MM.1S (cell line): ENCODE data around the gene ADNP.
"Not testable (repeated sequence)": the region's sequence is repeated elsewhere in the genome, so short reads cannot be mapped to it uniquely, and the experiment has no call there.

Source experiments
- DNase-seq: peaks from one replicate; pipeline ENCODE4 v3.0.0-alpha.2; 2015
- H2AFZ ChIP-seq: fragments of 300-600 bp; sonication (generic); 2 replicates; pipeline ENCODE4 v1.6.0; 2016; ENCODE audit warnings: antibody characterized with exemption, low read length
- H3F3A ChIP-seq: fragments of 300-600 bp; sonication (generic); 2 replicates; pipeline ENCODE4 v1.6.1; 2016; ENCODE audit warnings: mild to moderate bottlenecking, antibody characterized with exemption, low read length, moderate library complexity, mixed read lengths; ENCODE audit not compliant: insufficient read depth
- H3K27ac ChIP-seq: fragments of 300-600 bp; sonication (generic); 2 replicates; pipeline ENCODE4 v1.5.1; 2016; ENCODE audit warnings: mild to moderate bottlenecking, low read length
- H3K27me3 ChIP-seq: fragments of 300-600 bp; sonication (generic); replicated peaks from 2 replicates; pipeline ENCODE4 v1.6.0; 2016; ENCODE audit warnings: low read length; ENCODE audit not compliant: insufficient read depth
- H3K36me3 ChIP-seq: fragments of 300-600 bp; sonication (generic); replicated peaks from 2 replicates; pipeline ENCODE4 v1.6.1; 2016; ENCODE audit warnings: mild to moderate bottlenecking, low read length, mixed read lengths; ENCODE audit not compliant: insufficient read depth
- H3K4me1 ChIP-seq: fragments of 300-600 bp; sonication (generic); 2 replicates; pipeline ENCODE4 v1.6.1; 2016; ENCODE audit warnings: low read length, mixed read lengths
- H3K4me2 ChIP-seq: fragments of 300-600 bp; sonication (generic); 2 replicates; pipeline ENCODE4 v1.6.0; 2016; ENCODE audit warnings: low read depth, low read length
- H3K4me3 ChIP-seq: fragments of 300-600 bp; sonication (generic); 2 replicates; pipeline ENCODE4 v1.5.1; 2016; ENCODE audit warnings: low read length, mixed read lengths
- H3K79me2 ChIP-seq: fragments of 300-600 bp; sonication (generic); 2 replicates; pipeline ENCODE4 v1.6.1; 2016; ENCODE audit warnings: mixed run types, low read length, mixed read lengths
- H3K9ac ChIP-seq: fragments of 300-600 bp; sonication (generic); 2 replicates; pipeline ENCODE4 v1.6.1; 2016; ENCODE audit warnings: low read length, mixed read lengths
- H3K9me2 ChIP-seq: fragments of 300-600 bp; sonication (generic); replicated peaks from 2 replicates; pipeline ENCODE4 v1.6.1; 2016; ENCODE audit warnings: mild to moderate bottlenecking, low read length, mixed read lengths; ENCODE audit not compliant: insufficient read depth
- H3K9me3 ChIP-seq: fragments of 300-600 bp; sonication (generic); replicated peaks from 2 replicates; pipeline ENCODE4 v1.6.1; 2016; ENCODE audit warnings: mild to moderate bottlenecking, low read length, mixed read lengths; ENCODE audit not compliant: insufficient read depth
- H4K20me1 ChIP-seq: fragments of 300-600 bp; sonication (generic); 2 replicates; pipeline ENCODE4 v1.6.1; 2016; ENCODE audit warnings: mild to moderate bottlenecking, low read length, moderate library complexity, mixed read lengths; ENCODE audit not compliant: insufficient read depth
- EZH2 ChIP-seq: fragments of 300-600 bp; sonication (generic); optimal IDR thresholded peaks from 2 replicates; pipeline ENCODE3; 2017; ENCODE audit warnings: low read depth, mild to moderate bottlenecking, antibody characterized with exemption, low read length, mixed read lengths
- EZH2phosphoT487 ChIP-seq: fragments of 300-600 bp; sonication (generic); IDR thresholded peaks from 2 replicates; pipeline ENCODE4 v1.6.1; 2018; ENCODE audit warnings: antibody characterized with exemption, low read length
- TF ChIP-seq, protein P1 (sequence below): fragments of 300-600 bp; sonication (generic); IDR thresholded peaks from 2 replicates; pipeline ENCODE4 v1.5.1; 2016; ENCODE audit warnings: antibody characterized with exemption, low read length, mixed read lengths

ADNP gene

DNA sequence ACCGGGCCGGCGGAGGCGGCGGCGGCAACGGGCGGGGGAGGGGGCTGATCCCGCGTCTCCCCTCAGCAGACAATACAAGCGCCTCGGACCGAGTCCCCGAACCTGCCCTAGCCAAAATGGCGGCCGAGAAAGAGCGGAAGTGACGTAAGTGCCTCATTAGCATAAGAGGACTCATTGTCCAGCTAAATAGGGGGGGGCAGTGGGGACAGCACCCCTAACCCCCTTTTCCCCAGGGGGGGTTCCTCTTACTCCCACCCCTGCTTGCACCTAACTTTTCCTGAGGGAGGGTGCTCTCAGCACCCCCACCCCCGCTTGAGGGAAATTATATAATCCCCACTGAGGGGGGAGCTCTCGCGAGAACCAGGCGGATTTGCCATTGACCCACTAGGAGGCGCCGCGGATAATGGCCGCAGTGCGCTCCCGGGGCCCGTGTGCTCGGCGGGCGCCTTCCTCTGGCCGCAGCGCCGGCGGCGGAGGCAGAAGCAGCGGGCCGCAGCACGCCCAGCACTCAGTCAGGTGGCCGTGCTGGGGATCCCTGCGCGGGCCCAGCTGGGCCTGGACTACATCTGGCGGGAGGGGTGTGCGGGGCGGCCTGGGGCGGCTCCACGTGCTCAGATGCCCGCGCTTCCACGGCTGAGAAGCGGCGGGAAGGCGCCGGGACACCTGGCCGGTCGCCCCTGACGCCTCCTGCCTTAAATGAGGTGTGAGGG, at the start of gene ADNP:
Gene ADNP, minus strand, starts transcription at position 132 of the 710 bp plus-strand sequence. CDS start 27,441 bp downstream, outside the sequence.
- Histone ChIP-seq H3K9me2 (no peaks in the 10 kb centered on the region), H3K4me1 (peaks cover 19% of the 10 kb centered on the region), H3K4me2 (peak within 1 kb of the TSS; percentile 75), H3F3A (peaks cover 21% of the 10 kb centered on the region), H3K9me3 (no peaks in the 10 kb centered on the region), H3K36me3 (peaks cover 10% of the 10 kb centered on the region), H4K20me1 (peaks cover 19% of the 10 kb centered on the region), H3K79me2 (peaks cover 40% of the 10 kb centered on the region), H3K27me3 (no peaks in the 10 kb centered on the region), H3K9ac (peak within 1 kb of the TSS; percentile 88), H2AFZ (peak within 1 kb of the TSS; percentile 66), H3K4me3 (peak within 1 kb of the TSS; percentile 78), H3K27ac (peak within 1 kb of the TSS; percentile 75)
- TF ChIP-seq EZH2phosphoT487, result no peak
- no peak for TF ChIP-seq EZH2
- TF ChIP-seq, protein P1, sequence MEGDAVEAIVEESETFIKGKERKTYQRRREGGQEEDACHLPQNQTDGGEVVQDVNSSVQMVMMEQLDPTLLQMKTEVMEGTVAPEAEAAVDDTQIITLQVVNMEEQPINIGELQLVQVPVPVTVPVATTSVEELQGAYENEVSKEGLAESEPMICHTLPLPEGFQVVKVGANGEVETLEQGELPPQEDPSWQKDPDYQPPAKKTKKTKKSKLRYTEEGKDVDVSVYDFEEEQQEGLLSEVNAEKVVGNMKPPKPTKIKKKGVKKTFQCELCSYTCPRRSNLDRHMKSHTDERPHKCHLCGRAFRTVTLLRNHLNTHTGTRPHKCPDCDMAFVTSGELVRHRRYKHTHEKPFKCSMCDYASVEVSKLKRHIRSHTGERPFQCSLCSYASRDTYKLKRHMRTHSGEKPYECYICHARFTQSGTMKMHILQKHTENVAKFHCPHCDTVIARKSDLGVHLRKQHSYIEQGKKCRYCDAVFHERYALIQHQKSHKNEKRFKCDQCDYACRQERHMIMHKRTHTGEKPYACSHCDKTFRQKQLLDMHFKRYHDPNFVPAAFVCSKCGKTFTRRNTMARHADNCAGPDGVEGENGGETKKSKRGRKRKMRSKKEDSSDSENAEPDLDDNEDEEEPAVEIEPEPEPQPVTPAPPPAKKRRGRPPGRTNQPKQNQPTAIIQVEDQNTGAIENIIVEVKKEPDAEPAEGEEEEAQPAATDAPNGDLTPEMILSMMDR, result peak; percentile 71
- DNase-seq, result peak; percentile 93

DNA sequence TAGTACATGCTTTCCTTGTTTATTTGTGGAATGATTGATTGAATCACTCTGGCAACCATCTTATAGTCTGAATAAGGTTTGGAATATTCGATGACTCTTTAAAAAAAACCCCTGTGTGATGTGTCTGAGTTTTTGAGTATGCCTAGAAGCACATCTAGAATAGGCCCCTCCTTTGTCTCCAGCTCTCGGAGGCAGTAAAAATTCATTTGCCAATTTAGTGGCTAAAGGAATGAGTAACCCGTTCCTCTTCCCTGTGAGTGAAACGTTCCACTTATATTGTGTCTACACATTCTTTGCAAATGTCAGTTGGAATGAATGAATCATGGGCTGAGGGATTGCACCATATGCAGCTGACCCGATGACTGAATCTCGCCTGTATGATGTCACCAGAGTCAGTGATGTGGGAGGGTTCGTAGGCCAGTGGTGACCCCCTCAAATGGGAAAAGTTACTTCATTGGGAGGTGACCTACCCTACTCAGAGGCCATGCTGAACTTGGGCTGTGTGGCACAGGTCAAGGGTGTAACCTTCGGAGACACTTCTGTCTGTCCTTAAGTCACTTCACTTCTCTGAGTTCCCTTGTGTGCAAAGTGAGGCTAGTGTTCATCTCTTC, 48.9 kb upstream of the ADNP start:
- H3K9me3 ChIP-seq, result no peaks in the 10 kb centered on the region
- H3K4me2 ChIP-seq, result no peak overlapping the region
- H3K9ac ChIP-seq, result no peak overlapping the region
- no peaks in the 10 kb centered on the region for H3K36me3 ChIP-seq
- no peaks in the 10 kb centered on the region for H3K79me2 ChIP-seq
- DNase-seq, result no peak
- H3F3A ChIP-seq, result no peaks in the 10 kb centered on the region
- H3K4me3 ChIP-seq, result no peak overlapping the region
- TF ChIP-seq EZH2, result no peak
- TF ChIP-seq, protein P1, result no peak
- no peak for TF ChIP-seq EZH2phosphoT487
- H3K4me1 ChIP-seq, result no peaks in the 10 kb centered on the region
- no peaks in the 10 kb centered on the region for H4K20me1 ChIP-seq
- H3K9me2 ChIP-seq, result no peaks in the 10 kb centered on the region
- H2AFZ ChIP-seq, result no peak overlapping the region
- H3K27me3 ChIP-seq, result peaks cover 27% of the 10 kb centered on the region
- H3K27ac ChIP-seq, result no peak overlapping the region

DNA sequence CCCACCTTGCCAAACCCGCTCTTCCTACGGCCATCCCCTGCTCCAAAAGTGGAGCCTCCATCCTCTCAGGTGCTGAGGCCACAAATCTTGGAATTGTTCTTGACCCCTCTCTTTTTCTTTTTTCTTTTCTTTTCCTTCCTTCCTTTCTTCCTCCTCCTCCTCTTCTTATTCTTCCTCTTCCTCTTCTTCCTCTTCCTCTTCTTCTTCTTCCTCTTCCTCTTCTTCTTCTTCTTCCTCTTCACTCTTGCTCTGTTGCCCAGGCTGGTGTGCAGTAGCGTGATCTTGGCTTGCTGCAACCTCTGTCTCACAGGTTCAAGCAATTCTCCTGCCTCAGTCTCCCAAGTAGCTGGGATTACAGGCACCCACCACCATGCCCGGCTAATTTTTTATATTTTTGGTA, 47.3 kb upstream of the ADNP start:
- not testable (repeated sequence) for H3K9me2 ChIP-seq, H4K20me1 ChIP-seq

More for the DNA sequence above, 47.3 kb upstream of the ADNP start:
- not testable (repeated sequence) for H2AFZ ChIP-seq, H3K36me3 ChIP-seq, H3K9me3 ChIP-seq, H3K79me2 ChIP-seq, H3K9ac ChIP-seq, H3F3A ChIP-seq, H3K27ac ChIP-seq, H3K4me2 ChIP-seq, DNase-seq, H3K4me1 ChIP-seq, H3K4me3 ChIP-seq
- peaks cover 31% of the 10 kb centered on the region for H3K27me3 ChIP-seq
